Stimulated activated CD8-positive, alpha-beta memory T cell treated with anti-CD3 and anti-CD28 coated beads, Interleukin-7, amount 100 ng/mL, for 1 hour (primary cell): ENCODE measurements around the gene KCNF1.

Experiments
- DNase-seq, 2 donors: peaks; one replicate each; pipeline ENCODE4 v3.0.0-alpha.2; 2020; ENCODE audit warnings: low read depth in 2 of 2

KCNF1 gene

DNA sequence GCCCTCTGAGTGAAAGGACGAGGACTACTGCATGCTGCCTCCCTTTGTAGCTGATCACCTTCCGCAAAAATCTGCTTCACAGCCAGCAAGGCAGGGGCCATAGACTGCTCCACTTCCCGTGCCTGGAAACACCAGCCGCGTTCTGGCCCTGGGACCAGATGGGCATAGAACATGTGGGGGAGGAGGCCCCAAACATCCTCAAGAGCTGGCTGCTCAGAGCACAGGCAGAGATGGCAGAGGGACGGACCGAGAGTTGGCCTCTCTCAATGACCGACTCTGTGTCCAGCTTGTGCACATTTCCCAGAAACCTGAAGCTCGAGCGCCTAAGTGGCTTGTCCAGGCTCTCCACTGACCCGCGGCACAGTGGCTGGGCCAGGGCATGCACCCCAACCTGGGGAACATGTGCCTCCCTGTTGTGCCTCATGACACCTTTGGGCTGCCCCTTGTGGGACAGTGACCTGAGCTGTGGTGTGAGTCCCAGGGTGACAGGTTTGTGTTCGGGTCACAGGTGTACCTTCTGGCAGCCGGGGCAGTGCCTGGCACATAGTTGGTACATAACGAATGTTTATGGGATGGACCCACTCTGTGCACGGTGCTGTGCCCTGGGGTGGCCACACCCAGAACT is 9.1 kb downstream of the KCNF1 start:
- DNase-seq = no peak

DNA sequence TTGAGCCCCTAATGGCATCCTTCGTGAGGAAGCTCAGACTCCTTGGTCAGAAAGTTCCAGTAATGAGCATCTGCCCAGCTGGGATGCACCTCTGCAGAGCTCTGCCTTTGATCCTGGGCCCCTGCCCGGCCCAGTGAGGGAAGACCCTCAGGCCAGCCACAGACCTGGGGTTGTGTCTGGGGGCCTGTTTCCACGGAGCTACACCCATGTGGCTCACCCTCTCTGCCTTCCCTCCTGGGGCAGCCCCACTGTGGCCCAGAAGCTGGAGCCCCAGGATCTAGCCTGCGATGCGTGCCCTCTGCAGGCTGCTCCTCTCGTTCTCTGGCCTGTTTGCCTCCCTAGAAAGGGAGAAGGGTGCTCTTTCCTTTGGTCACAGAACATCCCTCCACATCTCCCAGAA is 9.8 kb downstream of the KCNF1 start:
- DNase-seq = no peak

DNA sequence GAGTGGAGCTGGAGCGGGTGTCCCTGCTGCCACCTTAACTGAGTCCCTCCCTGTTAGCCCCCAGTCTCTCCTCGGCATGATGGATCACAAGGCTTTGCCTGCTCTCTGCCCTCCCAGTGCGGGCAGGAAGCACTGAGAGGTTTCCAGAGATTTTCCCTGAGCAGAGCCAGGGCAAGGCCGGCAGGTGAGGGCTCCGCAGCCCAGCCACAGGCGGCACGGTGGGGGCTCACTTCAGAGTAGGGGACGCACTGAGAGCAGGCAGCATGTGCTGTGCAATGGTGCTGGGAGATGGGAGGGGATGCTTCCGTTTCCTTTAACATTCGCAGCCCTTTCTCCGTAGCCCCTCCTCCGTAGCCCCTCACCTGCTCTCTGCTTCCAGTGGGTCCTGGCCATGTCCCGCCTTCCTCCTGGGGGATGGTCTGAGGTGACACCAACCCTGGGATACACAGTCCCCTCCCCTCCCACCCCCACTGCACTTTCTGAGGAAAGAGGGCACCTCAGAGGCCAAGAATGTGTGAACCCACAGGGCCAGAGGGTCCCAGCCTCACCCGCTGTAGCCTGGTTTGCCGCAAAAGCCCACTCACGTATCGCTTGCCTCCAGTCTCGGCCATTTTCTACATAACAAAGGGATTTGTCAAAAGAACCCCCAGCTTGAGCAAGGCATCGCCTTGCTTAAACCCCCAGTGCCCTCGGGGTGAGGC is 10.7 kb downstream of the KCNF1 start:
- DNase-seq = no peak

DNA sequence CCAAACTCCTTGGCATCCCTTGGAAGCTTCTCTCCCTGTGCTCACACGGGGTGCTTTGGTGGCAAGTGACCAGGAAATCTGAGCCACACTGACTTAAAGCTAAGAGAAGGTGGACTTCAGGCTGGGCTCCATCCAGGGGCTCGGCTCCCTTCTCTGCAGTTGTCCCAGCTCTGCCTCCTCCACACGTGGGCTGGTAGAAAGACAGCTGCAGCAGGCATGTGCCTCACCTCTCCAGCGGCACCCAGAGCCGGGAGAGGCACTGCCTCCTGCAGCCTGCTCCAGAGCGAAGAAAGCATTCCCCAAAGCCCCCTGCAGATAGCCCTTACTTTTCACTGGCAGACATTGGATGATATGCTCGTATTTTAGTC is 11.3 kb downstream of the KCNF1 start:
- no peak for DNase-seq

DNA sequence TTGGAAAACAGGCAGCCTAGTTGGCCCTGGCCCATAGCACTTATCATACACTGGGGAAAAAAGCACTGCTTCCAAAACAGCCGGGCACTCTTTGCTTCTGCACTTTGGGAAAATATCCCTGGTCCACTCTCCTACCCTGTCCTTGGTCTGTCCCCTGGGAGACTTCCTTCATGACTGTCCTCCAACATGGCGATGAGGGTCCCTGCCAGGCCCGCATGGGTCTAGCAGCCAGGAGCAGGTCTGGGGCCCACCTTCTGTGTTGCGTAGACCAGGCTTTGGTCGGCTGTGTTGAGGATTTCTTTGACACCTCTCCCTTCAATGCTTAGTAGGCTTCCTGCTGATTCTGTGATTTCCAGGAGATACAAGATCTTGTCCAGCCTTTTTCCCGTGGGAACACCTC is 12.2 kb downstream of the KCNF1 start:
- DNase-seq = no peak

DNA sequence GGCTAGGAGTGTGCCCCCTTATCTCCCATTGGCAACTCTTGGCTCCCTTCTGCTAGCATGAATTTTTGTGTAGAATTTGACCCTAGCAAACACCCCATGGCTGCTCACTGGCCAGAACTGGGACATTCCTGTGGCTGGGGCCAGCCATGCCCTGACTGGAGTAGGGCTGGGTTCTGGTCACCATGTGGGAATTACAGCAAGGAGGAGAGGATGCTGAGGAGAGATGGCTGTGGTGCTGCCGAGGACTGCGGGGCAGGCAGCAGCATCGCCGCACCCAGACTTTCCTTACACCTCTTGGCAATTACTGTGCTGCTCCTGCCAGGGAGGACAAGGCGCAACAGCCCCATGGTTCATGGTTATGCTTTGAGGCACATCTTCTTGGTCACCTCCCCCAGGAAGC is 12.7 kb downstream of the KCNF1 start:
- no peak for DNase-seq

DNA sequence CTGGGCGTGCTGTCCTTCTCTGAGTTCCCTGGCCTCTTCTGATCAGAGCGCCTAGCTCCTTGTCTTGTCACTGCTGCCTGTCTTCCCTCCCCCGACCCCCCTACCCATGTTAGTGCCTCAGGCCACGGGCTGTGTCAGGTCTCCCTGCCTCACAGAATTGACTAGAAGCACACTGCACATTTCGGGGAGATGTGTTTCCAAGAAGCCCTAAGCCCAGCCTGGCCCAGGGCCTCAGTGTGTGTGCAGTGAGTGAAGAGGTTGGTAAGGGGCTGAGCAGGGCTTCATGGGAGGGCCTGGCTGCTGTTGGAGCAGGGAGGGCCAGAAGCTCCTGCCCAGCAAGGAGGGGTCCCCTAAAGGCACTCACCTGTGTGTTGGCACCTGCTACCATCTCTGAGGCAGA is 13.1 kb downstream of the KCNF1 start:
- no peak for DNase-seq

DNA sequence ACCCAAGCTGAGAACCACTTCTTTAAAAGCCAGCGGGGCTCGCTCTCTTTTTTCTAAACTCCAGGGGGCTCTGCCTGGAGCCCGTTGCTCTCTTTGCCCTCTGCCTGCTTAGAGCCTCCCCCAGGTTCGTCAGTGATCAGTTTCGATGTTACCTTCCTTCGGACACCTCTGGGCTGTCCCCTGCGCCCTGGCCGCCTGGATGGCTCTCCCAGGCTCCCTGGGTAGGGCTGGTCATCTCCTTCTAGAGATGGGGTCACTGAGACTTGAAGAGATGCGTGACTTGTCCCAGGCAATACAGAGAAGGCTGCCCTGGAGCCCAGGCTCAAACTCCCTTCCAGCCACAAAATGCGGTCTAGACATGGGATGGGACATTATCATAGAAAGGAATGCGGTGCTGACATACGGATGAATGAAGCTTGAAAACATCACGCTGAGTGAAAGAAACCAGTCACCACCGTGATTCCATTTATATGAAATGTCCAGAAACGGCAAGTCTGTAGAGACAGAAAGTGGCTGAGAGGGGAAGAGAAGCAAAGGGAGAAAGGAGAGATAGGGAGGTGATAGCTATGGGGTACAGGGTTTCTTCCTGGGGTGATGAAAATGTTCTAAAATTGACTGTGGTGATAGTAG is 14.6 kb downstream of the KCNF1 start:
- no peak for DNase-seq

DNA sequence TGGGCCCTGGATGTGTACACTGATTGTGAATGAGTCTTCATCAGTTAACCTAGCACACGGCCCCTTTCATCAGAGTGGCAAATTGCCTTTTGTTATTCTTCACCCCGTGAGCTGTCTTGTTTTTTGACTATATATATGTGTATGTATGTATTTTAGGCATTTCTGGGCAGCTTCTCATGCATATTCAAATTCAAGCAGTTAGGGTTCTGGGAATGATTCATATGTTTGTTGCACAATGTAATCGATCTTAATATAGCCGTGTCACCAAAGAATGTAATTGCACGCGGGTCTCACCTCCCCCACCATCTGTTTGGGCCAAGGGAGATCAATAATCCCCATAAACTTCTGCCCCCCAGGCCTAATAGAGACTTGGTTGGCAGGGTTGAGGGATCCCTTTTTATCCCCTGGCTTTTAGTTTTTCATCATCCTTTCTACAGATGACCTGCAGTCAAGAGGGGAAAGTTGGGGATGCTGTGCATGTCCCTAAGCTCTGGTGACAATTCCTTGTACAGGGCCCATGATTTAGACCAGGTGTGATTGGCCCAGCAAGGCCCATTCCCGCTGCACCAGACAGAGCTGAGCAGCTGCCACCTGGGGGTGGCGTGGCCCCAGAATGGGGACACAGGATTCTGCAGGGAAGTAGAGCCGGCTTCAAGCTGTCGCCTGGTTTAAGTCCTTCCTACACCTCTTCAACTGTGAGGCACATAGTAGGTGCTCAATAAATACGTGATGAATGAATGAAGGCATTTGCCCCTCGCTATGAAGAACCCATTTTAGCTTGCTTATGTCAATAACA is 19.2 kb downstream of the KCNF1 start:
- DNase-seq = no peak

DNA sequence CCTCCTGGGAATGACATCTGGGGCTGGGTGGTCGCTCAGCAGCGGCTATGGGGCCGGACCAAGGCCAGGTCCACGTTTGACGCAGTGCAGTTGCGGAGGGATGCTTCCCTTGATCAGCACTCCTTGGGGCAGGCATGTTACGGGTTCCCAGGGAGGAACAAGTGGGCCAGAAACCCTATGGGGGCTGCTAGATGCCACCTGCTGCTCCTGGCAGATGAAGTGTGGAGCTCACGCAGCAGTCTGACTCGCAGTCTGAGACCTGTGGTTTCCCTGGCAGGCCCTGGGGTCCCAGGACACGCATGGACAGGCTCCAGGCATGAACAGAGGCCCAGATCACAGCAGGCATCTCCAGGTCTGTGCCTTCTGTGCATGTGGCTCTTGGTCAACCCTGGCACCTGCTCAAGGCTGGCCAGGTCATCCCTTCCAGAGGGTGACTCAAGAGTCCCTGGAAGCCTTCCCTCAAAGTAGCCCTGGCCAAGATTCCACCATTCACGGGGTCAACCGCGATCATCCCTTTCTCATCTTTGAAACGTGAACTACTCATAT is 20.0 kb downstream of the KCNF1 start:
- DNase-seq = no peak

DNA sequence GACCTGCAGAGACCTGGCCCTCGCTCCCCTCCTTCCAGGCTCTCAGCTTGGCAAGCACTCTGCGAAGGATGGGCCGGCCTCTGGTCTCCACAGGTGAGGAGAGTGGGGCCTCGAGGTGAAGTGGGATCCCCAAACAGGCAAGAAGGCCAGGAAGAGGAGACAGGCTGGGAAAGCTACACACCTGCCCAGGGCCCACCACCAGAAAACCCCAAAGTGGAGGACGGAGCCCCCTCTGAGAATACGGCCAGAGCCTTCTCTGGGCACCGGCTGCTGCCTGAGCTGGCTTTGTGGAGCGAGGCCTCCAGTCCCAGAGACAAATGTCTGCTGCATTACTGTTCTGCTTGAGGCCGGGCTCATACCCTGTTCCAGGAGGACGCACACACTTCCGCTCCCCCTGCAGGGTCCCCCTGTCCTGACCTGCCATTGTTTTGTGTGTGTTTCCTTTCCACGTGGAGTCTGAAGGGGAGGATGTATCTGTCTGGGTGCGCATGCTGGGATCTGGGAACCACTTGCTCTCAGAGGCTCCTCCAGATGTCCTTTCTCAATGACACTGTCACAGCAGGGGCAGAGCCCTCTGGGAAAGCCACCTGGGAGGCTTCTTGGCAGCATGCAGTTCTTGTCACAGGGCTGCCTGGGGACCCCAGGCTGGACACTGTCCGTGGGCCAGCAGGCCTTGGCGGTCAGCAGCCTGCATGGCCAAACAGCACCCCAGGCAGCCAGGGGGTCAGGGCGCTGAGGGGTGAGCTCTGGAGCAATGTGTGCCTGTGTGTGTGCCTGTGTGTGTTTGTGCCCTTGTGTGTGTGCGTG is 20.8 kb downstream of the KCNF1 start:
- no peak for DNase-seq

DNA sequence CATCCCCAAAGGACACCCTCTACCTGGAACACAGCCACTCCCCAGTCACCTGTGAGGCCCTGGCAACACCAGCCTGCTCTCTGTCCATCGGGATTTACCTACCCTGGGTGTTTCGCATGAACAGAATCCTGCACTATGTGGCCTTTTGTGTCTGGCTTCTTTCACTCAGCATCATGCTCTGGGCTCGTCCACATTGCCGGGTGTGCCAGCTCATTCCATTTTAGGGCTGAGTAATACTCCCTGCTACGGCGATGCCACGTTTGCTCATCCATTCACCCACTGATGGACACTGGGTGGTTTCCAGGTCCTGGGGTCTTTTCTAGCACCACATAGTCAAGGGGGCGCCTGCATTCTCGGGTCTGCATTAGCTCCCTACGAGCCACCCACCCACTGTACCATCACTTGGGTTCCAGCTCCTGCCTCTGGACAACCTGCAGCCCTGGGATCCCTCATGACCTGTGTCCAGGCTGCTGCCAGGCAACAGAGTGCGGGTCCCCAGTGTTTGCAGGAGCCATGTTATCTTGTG is 22.0 kb downstream of the KCNF1 start:
- no peak for DNase-seq

DNA sequence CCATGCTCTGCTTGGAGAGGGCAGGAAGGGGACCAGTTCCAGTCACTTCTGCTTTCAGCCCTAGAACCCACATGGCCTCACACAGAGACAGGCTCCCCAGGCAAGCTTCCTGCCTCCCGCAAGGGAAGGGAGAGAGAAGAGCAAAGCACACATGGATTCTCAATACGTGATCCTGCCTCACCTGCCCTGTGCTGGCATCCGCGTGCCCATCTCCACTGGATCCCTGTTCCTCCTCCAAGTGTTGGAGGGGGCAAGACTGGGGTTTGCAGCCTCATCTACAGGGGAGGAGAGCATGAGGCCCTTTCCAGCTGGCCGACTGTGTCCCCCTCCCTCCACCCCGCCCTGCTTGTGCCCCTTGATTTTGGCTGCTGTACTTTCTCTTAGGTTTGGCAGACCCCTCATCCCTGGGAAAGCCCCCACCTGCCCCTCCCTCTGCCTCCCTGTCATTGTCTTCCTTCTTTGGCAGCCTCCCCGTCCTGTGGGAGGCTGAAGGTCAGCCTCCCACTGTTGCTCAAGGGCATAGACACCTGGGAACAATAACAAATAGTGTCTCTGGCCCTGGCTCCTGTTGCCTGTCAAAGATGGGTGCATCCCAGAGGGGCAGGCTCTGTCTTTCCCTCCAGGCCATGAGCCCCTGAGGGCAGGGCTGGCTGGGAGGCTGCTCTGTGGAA is 22.7 kb downstream of the KCNF1 start:
- no peak for DNase-seq

DNA sequence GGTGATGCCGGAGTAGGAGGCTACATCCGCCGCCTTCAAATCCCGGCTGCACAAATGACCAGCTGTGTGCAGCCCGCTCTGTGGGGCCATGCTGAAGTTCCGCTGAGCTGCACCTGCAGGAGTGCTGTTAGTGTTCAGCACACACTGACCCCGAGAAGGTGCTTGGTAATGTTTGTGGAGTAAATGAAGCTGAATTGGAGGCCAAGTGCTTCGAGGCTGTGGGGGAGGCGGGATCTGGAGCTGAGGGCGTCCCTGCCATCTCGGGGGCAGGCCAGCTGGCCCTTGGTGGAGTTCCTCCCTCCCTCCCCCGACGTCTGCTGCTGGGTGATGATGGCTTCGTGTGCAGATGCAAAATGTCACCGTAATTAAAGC is 23.2 kb downstream of the KCNF1 start:
- DNase-seq = no peak

DNA sequence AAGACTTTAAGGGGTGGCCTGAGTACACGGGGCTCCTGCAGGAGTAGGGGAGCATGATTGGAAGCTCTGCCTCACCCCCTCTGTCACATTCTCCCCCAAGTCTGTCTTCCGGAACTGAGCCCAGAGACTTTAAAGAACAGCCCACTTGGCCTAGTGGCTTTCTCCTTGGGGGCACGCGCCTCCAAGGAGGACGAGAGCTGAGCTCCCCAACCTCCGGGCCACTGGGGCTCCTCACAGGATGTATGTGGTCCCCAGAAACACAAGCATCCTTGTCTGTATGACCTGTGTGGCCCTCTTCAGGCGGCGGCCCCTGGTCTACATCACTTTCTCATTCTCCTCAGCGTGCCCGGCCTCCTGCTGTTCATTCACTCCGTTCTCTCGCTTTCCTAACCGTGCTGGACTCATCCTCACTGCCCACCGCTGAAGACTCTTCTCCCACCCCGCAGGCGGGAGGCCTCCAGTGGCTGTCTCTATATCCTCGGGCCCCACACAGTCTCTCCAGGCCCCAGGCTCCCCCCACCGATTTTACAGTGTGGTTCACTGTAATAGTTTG is 23.7 kb downstream of the KCNF1 start:
- no peak for DNase-seq

DNA sequence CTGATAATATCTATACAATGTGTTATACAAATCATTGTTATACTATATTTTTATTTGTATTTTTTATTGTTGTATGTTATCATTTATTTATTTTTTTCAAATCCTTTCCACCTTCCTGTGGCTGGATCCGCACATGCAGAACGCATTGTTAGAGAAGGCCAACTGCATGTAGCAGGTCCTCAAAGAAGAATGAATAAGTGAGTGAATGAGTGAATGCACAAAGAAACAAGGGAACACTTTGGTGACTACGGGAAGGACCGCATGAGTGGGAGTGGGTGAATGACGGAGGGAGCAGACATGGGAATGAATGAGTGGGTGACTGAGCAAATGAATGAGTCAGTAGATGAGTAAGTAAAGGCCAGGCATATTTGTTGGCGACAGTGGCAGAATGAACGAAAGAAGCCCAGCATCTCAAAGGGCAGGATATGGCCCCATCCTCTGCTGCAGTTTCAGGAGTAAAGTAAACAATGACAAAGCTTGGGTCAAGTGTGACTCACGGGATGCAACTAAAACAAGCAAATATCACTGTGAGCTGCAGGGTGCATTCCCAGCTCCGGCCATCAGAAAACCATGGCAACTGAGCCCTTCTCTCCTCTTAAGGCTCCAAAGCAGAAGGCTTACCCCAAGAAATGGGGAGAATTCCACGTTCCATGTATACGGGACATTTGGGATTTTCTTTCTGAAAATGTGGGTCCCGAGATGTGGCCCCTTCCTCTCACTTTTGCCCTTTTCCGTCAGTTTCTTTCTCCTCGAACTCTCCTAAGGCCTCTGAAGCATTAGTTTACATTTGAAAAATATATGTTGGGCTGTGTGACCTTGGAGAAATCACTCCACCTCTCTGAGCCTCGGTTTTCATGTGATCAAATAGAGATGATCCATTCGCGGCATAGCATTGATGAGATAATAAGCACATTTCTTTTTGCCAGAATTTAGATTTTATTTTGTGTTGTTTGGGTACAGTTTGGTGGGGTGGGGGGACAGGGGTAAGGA is 24.5 kb downstream of the KCNF1 start:
- DNase-seq = no peak

DNA sequence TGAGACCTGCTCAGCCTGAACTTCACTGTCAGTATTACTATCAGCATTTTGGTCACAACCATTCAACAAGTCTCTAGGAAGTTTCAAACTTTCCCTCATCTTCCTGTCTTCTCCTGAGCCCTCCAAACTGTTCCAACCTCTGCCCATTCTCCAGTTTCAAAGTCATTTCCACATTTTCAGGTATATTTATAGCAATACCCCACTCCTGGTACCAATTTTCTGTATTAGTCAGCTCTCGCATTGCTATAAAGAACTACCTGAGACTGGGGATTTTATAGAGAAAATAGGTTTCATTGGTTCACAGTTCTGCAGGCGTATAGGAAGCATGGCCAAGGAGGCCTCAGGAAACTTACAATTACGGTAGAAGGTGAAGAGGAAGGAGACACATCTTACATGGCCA is 27.3 kb downstream of the KCNF1 start:
- DNase-seq = no peak

DNA sequence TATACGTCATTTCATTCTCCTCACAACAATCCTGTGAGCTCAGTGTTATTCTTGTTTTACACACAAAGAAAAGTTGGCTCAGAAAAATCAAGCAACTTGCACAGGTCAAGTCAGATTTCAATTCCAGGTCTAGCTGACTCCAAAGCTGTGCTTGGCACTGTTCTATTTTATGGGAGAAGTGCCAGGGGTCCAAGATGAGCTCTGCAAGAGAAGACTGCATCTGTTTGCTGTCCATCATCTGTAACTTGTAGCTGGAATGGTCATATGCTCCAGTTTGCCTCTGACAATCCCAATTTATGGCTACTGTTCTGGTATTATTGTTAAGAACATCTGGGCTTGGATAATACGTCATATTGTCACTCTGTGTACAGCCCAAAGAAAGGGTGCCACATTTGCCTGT is 28.9 kb downstream of the KCNF1 start:
- DNase-seq = no peak

DNA sequence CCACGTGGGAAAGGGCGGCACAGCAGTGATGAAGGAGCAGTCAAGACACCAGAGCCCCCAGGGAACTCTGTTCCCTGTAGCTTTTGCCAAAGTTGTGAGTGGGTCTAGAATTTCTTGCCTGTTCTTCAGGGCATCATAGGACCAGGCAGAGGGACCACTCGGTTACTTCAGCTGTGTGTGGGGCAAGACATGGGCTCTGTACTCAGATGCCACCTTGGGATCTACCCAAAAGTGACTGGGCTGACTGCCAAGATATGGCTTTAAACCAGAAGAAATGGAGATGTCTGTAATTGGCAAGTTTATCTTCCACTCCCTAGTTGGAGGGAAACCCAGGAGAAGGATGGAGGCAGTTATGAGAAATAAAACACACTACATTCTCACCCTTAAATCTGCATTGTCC is 29.6 kb downstream of the KCNF1 start:
- DNase-seq = no peak
